22Rv1 (cell line): ENCODE data around the gene EFCAB8.

ENCODE experiments used
- CTCF ChIP-seq: fragments of 450-650 bp; IDR thresholded peaks from 2 replicates; pipeline ENCODE4 v1.5.1; 2017; ENCODE audit warnings: mild to moderate bottlenecking
- ZFX ChIP-seq: fragments of 450-650 bp; IDR thresholded peaks from 2 replicates; pipeline ENCODE4 v1.6.1; 2017; ENCODE audit warnings: antibody characterized with exemption, borderline replicate concordance

- no peak for TF ChIP-seq CTCF
- no peak for TF ChIP-seq ZFX
Measured at GRCh38 chr20:32841632-32842031, 17.1 kb upstream of the EFCAB8 start.
